AG04450 (cell line): ENCODE results near the gene ZDHHC3. TPM values are rescaled to one million over a fixed set of nuclear protein-coding genes. Genes with fewer than 3 reads are reported as not detected.

Source experiments
- CTCF ChIA-PET: fragments of 300-600, 350-600 bp; formaldehyde crosslinking; extraction: SDS; loops from one replicate; lab custom pipeline; 2022; ENCODE audit warnings: antibody characterized with exemption, inconsistent platforms; lab: Charles Lee
- POLR2A ChIA-PET: fragments of 350-600 bp; formaldehyde crosslinking; extraction: SDS; loops from one replicate; lab custom pipeline; 2021; ENCODE audit warnings: antibody characterized with exemption, inconsistent platforms; lab: Yijun Ruan, JAX
- DNase-seq: peaks from one replicate; pipeline ENCODE4 v3.0.0-alpha.2; 2011; ENCODE audit warnings: low read depth, low spot score
- H3K27ac ChIP-seq: one replicate; pipeline ENCODE4 v1.5.1; 2012; ENCODE audit warnings: low read depth, low read length, control low read depth
- H3K27me3 ChIP-seq: one replicate; pipeline ENCODE4 v1.6.0; 2012; ENCODE audit warnings: low read length; ENCODE audit not compliant: control insufficient read depth, insufficient read depth
- H3K4me3 ChIP-seq: 2 replicates; pipeline ENCODE4 v1.5.1; 2011; ENCODE audit warnings: mild to moderate bottlenecking, low read depth, low read length, control low read depth
- H3K9me3 ChIP-seq: 2 replicates; pipeline ENCODE4 v1.5.1; 2012; ENCODE audit warnings: low read length; ENCODE audit not compliant: control insufficient read depth, insufficient read depth
- polyA plus RNA-seq: library from polyadenylated mRNA; depleted of rRNA; stranded (reverse); fragments of >200 nt; gene quantifications from 2 replicates; pipeline ENCODE4 v1.2.3, GENCODE V29; 2011
- TF ChIP-seq, protein P1 (sequence below): IDR thresholded peaks from 2 replicates; pipeline ENCODE4 v1.5.1; 2011; ENCODE audit warnings: low read depth, low read length, control low read depth, inconsistent platforms

The ZDHHC3 gene
- polyA plus RNA-seq, 1 experiment = 92.7 TPM

DNA sequence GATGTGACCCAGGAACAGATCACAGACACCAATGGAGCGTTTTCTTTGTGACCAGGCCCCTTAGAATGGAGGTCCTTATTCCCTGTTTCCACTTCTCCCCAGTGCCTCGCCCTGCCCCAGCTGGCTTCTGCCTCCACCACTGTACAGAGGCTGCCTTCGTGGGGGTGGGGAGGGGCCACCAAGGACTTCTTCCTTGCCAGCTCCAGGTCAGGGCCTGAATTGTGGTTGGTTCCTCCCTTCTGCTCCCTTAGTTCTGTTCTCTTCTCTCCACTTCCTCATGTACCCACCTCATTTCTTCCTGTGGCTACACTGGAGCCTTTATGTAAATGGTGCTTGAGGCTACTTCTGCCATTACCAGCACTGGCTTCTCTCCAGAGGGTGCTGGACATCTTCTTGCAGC, 85.1 kb downstream of the ZDHHC3 start:
- TF ChIP-seq, protein P1, sequence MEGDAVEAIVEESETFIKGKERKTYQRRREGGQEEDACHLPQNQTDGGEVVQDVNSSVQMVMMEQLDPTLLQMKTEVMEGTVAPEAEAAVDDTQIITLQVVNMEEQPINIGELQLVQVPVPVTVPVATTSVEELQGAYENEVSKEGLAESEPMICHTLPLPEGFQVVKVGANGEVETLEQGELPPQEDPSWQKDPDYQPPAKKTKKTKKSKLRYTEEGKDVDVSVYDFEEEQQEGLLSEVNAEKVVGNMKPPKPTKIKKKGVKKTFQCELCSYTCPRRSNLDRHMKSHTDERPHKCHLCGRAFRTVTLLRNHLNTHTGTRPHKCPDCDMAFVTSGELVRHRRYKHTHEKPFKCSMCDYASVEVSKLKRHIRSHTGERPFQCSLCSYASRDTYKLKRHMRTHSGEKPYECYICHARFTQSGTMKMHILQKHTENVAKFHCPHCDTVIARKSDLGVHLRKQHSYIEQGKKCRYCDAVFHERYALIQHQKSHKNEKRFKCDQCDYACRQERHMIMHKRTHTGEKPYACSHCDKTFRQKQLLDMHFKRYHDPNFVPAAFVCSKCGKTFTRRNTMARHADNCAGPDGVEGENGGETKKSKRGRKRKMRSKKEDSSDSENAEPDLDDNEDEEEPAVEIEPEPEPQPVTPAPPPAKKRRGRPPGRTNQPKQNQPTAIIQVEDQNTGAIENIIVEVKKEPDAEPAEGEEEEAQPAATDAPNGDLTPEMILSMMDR = no peak
- no peak for DNase-seq
- H3K4me3 ChIP-seq = no peak overlapping the region
- POLR2A ChIA-PET = no interaction called here
- CTCF ChIA-PET = interaction anchor here (1.3 kb wide), 1 partner anchor 23 kb away, joined by 3 read pairs; no protein-coding TSS in a partner anchor
- no peaks in the 10 kb centered on the region for H3K27me3 ChIP-seq
- H3K9me3 ChIP-seq = no peaks in the 10 kb centered on the region
- no peak overlapping the region for H3K27ac ChIP-seq

DNA sequence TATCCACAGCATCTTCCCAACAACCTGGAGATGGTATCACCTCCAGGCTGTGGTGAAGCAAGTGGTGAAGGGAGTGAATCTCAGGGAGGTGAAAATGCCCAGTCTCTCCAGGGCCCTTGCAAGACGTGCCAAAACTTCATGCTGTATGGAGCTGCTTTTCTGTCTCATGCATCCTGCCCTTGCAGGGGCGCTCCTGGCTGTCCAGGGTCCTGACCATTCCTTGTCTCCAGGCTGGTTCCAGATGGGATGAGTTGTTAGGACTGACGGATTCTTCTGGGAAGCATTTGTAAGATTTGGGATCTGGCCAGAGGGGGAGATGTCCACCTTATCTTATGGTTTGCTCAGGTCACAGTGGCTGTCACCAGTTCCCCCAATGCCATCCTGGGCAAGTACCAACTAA, 85.7 kb downstream of the ZDHHC3 start:
- H3K27me3 ChIP-seq = no peaks in the 10 kb centered on the region
- no peak overlapping the region for H3K4me3 ChIP-seq
- H3K9me3 ChIP-seq = no peaks in the 10 kb centered on the region
- H3K27ac ChIP-seq = no peak overlapping the region
- ChIA-PET POLR2A (no interaction called here), CTCF (interaction anchor here (1.3 kb wide), 1 partner anchor 24 kb away, joined by 3 read pairs; no protein-coding TSS in a partner anchor)
- TF ChIP-seq, protein P1 = no peak
- no peak for DNase-seq

DNA sequence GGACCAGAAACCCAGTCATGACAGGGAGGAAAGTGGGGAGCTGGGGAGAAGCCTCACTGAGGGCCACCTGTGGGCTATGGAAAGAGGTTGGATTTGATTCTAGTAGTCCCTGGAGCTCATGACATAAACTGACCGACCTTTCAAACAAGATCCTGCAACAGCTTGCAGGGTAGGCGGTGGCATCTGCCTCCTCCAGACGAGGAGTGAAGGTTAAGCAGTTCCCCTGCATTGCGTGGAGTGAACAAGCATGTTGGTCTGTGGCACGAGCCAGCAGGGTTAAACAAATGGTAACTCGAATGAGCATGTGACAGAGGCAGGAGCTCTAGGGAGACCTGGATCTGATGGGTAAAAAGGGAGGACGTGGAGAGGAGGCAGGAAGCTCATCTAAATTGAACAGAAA, 88.9 kb downstream of the ZDHHC3 start:
- TF ChIP-seq, protein P1 = no peak
- no peaks in the 10 kb centered on the region for H3K27me3 ChIP-seq
- H3K9me3 ChIP-seq = peaks cover 5% of the 10 kb centered on the region
- no peak for DNase-seq
- H3K4me3 ChIP-seq = no peak overlapping the region
- POLR2A ChIA-PET = no interaction called here
- CTCF ChIA-PET = no interaction called here
- H3K27ac ChIP-seq = no peak overlapping the region

DNA sequence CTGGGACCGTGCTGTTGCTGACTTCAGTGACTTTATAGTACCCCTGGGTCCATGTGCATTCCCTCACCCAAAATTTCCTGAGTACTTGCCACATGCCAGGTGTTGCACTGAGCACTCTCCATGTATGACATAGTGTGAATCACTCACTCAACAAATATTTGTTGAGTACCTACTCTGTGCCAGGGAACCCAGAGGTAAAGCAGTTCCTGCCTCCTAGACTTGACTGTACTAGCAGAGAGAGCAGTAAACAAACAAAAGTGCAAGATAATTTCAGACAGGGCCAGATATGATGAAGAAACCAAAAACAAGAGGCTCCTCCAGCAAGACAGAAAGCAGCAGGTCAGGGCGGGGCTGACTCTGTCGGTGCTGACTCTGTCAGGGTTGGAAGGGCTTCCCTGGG, 89.4 kb downstream of the ZDHHC3 start:
- Histone ChIP-seq H3K27ac (no peak overlapping the region), H3K9me3 (peaks cover 5% of the 10 kb centered on the region), H3K27me3 (no peaks in the 10 kb centered on the region), H3K4me3 (no peak overlapping the region)
- TF ChIP-seq, protein P1 = no peak
- POLR2A ChIA-PET = no interaction called here
- no peak for DNase-seq
- CTCF ChIA-PET = no interaction called here

DNA sequence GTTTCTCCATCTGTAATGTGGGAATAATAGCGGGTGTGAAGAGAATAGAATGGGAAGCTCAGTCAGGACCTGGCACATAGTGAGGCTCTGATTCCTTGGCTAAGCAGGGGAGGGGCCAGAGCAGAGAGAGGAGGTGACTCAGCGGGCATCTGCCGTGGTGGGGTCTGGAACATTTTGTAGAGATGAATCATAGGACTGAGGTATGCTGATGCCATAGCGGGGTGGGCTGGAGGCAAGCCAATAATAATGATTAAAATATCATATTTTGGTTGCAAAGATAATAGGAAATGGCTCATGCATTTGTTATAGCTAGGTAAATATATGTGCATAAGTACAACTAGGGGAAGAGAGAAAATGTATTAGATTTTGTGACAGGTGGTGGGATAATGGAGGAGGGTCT, 90.4 kb downstream of the ZDHHC3 start:
- TF ChIP-seq, protein P1 = no peak
- Histone ChIP-seq H3K9me3 (peaks cover 5% of the 10 kb centered on the region), H3K27me3 (no peaks in the 10 kb centered on the region), H3K4me3 (no peak overlapping the region), H3K27ac (no peak overlapping the region)
- ChIA-PET POLR2A (no interaction called here), CTCF (interaction anchor here (1.1 kb wide), 1 partner anchor 353 kb away, joined by 3 read pairs; no protein-coding TSS in a partner anchor)
- DNase-seq = peak; percentile 80
